H1 (cell line): ENCODE results near the gene OR56A1. TPM values are rescaled to one million over a fixed set of nuclear protein-coding genes. Genes with fewer than 3 reads are reported as not detected.

ENCODE experiments used
- CBX5 ChIP-seq: fragments of 300-800, 300-1000 bp; sonication (generic); IDR thresholded peaks from 2 replicates; pipeline ENCODE4 v1.7.1; 2016; ENCODE audit warnings: antibody characterized with exemption, low read length, low read depth
- CBX8 ChIP-seq: fragments of 300-800, 300-1000 bp; sonication (generic); IDR thresholded peaks from 2 replicates; pipeline ENCODE4 v1.7.1; 2016; ENCODE audit warnings: low read depth, low read length, borderline replicate concordance
- CTBP2 ChIP-seq: IDR thresholded peaks from 2 replicates; pipeline ENCODE4 v1.7.0; 2011; ENCODE audit warnings: borderline replicate concordance, mild to moderate bottlenecking, moderate library complexity, mixed read lengths, low read length; ENCODE audit not compliant: insufficient read depth, insufficient read length
- RBBP5 ChIP-seq: IDR thresholded peaks from 2 replicates; pipeline ENCODE4 v1.7.1; 2012; ENCODE audit warnings: low read depth, mild to moderate bottlenecking, inconsistent platforms, low read length, moderate library complexity, borderline replicate concordance
- SAP30 ChIP-seq: fragments of 300-600 bp; sonication (generic); IDR thresholded peaks from 2 replicates; pipeline ENCODE4 v1.7.1; 2012; ENCODE audit warnings: low read length, moderate library complexity, mild to moderate bottlenecking, inconsistent platforms; ENCODE audit not compliant: insufficient read depth, insufficient replicate concordance
- SIN3A ChIP-seq, 2 experiments: IDR thresholded peaks in 1 of 2; conservative IDR thresholded peaks in 1 of 2; 2 replicates each; pipeline ENCODE4 v1.6.1; 2011 to 2012; ENCODE audit warnings: low read length in 2 of 2, improper control_type of control experiment in 1 of 2, low read depth in 1 of 2, mild to moderate bottlenecking in 1 of 2
- polyA plus RNA-seq, 7 experiments: library from polyadenylated mRNA; depleted of rRNA in 3 of 7; stranded (reverse) in 5 of 7; unstranded in 2 of 7; fragments of >200 nt in 5 of 7; fragments of 200-250 nt in 2 of 7; gene quantifications; 1 replicate in 5 of 7; 2 replicates in 1 of 7; 4 replicates in 1 of 7; pipeline versions ENCODE4 v1.2.1 to v1.2.3, GENCODE V29; 2011 to 2013; ENCODE audit warnings: missing spikeins in 2 of 7, mixed read lengths in 2 of 7
- total RNA-seq: library from RNA; stranded (reverse); fragmentation: NEBNext Ultra II Directional; extraction: Animal tissue kit (Norgen Biotek cat#: 25700); gene quantifications from 2 replicates; pipeline ENCODE4 v1.2.1, GENCODE V29; 2021
- TF ChIP-seq, protein P1 (sequence below): fragments of 300-600 bp; sonication (generic); IDR thresholded peaks from 2 replicates; pipeline ENCODE4 v1.7.1; 2012; ENCODE audit warnings: low read length, moderate library complexity, mild to moderate bottlenecking, inconsistent platforms; ENCODE audit not compliant: insufficient replicate concordance
- TF ChIP-seq, protein P2 (sequence below): IDR thresholded peaks from 2 replicates; pipeline ENCODE4 v1.6.1; 2011; ENCODE audit warnings: low read depth, mild to moderate bottlenecking, low read length; ENCODE audit not compliant: insufficient read depth
- TF ChIP-seq, protein P3 (sequence below): IDR thresholded peaks from 2 replicates; pipeline ENCODE4 v1.6.1; 2011; ENCODE audit warnings: low read length, improper control_type of control experiment

The OR56A1 gene
- total and polyA plus RNA-seq, 2 of the 8 experiments (the other 6 are each of a cell fraction or from before 2014, with no cell fraction given), result 0.02 to 0.09 TPM

DNA sequence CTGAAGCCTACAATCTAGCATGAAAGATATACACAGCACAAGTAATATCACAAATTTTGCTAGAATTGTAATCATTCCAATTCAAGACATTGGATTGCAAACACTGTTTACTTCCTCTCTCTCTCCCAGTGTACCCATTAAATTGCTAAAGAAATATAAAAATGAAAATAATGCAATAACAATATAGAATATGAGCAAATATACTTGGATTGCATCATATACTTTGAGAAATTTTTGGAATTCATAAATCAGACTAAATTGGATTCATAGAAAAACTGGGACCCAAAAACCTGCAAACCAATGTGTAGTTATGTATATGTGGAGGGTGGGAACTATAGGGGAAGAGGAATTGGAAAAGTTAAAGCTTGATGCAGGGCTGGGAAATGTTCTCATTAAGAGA is 25.0 kb upstream of the OR56A1 start (continued):
- TF ChIP-seq, protein P1, sequence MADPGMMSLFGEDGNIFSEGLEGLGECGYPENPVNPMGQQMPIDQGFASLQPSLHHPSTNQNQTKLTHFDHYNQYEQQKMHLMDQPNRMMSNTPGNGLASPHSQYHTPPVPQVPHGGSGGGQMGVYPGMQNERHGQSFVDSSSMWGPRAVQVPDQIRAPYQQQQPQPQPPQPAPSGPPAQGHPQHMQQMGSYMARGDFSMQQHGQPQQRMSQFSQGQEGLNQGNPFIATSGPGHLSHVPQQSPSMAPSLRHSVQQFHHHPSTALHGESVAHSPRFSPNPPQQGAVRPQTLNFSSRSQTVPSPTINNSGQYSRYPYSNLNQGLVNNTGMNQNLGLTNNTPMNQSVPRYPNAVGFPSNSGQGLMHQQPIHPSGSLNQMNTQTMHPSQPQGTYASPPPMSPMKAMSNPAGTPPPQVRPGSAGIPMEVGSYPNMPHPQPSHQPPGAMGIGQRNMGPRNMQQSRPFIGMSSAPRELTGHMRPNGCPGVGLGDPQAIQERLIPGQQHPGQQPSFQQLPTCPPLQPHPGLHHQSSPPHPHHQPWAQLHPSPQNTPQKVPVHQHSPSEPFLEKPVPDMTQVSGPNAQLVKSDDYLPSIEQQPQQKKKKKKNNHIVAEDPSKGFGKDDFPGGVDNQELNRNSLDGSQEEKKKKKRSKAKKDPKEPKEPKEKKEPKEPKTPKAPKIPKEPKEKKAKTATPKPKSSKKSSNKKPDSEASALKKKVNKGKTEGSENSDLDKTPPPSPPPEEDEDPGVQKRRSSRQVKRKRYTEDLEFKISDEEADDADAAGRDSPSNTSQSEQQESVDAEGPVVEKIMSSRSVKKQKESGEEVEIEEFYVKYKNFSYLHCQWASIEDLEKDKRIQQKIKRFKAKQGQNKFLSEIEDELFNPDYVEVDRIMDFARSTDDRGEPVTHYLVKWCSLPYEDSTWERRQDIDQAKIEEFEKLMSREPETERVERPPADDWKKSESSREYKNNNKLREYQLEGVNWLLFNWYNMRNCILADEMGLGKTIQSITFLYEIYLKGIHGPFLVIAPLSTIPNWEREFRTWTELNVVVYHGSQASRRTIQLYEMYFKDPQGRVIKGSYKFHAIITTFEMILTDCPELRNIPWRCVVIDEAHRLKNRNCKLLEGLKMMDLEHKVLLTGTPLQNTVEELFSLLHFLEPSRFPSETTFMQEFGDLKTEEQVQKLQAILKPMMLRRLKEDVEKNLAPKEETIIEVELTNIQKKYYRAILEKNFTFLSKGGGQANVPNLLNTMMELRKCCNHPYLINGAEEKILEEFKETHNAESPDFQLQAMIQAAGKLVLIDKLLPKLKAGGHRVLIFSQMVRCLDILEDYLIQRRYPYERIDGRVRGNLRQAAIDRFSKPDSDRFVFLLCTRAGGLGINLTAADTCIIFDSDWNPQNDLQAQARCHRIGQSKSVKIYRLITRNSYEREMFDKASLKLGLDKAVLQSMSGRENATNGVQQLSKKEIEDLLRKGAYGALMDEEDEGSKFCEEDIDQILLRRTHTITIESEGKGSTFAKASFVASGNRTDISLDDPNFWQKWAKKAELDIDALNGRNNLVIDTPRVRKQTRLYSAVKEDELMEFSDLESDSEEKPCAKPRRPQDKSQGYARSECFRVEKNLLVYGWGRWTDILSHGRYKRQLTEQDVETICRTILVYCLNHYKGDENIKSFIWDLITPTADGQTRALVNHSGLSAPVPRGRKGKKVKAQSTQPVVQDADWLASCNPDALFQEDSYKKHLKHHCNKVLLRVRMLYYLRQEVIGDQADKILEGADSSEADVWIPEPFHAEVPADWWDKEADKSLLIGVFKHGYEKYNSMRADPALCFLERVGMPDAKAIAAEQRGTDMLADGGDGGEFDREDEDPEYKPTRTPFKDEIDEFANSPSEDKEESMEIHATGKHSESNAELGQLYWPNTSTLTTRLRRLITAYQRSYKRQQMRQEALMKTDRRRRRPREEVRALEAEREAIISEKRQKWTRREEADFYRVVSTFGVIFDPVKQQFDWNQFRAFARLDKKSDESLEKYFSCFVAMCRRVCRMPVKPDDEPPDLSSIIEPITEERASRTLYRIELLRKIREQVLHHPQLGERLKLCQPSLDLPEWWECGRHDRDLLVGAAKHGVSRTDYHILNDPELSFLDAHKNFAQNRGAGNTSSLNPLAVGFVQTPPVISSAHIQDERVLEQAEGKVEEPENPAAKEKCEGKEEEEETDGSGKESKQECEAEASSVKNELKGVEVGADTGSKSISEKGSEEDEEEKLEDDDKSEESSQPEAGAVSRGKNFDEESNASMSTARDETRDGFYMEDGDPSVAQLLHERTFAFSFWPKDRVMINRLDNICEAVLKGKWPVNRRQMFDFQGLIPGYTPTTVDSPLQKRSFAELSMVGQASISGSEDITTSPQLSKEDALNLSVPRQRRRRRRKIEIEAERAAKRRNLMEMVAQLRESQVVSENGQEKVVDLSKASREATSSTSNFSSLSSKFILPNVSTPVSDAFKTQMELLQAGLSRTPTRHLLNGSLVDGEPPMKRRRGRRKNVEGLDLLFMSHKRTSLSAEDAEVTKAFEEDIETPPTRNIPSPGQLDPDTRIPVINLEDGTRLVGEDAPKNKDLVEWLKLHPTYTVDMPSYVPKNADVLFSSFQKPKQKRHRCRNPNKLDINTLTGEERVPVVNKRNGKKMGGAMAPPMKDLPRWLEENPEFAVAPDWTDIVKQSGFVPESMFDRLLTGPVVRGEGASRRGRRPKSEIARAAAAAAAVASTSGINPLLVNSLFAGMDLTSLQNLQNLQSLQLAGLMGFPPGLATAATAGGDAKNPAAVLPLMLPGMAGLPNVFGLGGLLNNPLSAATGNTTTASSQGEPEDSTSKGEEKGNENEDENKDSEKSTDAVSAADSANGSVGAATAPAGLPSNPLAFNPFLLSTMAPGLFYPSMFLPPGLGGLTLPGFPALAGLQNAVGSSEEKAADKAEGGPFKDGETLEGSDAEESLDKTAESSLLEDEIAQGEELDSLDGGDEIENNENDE, result no peak
- TF ChIP-seq RBBP5, result no peak
- TF ChIP-seq SIN3A (conservative IDR thresholded peaks at IDR 0.05 in 1 of 2, IDR thresholded peaks at IDR 0.05 in 1 of 2; ENCODE audit: low read depth in 1 of 2, low read length in 2 of 2), result no peak
- no peak for TF ChIP-seq CBX8
- no peak for TF ChIP-seq CBX5
- TF ChIP-seq CTBP2, result no peak
- TF ChIP-seq, protein P2, sequence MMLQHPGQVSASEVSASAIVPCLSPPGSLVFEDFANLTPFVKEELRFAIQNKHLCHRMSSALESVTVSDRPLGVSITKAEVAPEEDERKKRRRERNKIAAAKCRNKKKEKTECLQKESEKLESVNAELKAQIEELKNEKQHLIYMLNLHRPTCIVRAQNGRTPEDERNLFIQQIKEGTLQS, result no peak
- TF ChIP-seq, protein P3, sequence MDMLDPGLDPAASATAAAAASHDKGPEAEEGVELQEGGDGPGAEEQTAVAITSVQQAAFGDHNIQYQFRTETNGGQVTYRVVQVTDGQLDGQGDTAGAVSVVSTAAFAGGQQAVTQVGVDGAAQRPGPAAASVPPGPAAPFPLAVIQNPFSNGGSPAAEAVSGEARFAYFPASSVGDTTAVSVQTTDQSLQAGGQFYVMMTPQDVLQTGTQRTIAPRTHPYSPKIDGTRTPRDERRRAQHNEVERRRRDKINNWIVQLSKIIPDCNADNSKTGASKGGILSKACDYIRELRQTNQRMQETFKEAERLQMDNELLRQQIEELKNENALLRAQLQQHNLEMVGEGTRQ, result no peak
- no peak for TF ChIP-seq SAP30
